HS-5 (cell line): ENCODE measurements around the gene NDUFB10.

ENCODE experiments used
- DNase-seq: peaks from one replicate; pipeline ENCODE4 v3.0.0-alpha.2; 2012; ENCODE audit warnings: low read depth

NDUFB10 gene

DNA sequence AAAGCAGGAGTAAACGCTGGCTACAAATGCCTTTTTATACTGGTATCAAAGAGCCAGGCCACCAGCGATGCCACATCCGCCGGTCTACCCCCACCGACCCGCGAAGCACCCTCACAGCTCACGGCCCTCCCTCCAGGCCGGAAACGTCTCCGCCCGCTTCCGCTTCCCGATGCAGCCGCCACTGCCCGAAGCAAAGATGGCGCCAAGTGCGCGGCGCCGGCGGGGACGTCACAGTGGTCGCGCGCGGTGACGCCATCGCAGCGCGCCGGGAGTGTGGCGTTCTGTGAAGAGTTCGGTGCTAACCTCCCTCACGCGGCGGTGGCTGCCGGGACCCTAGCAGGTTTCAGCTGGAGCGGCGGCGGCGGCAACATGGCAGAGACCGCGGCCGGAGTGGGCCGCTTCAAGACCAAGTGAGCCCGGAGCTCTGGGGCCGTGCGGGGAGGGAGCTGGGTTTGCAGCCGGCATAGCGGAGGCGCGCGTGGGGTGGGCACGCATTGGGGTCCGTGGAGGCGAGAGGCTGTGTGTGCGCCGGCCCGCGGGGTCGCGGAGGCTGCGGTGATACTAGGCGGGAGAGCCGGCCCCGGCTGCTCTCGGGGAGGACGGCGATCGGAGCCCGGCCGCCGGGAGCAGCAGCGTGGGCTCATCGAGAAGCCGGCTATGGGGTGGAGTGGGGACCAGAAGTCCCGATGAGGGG, 12.6 kb downstream of the NDUFB10 start, which contains the start of gene TBL3:
TBL3 (plus strand) TSS at position 258 of the 694 bp plus-strand sequence; CDS start at position 370, 112 bp downstream.
- DNase-seq, result peak; percentile 67

DNA sequence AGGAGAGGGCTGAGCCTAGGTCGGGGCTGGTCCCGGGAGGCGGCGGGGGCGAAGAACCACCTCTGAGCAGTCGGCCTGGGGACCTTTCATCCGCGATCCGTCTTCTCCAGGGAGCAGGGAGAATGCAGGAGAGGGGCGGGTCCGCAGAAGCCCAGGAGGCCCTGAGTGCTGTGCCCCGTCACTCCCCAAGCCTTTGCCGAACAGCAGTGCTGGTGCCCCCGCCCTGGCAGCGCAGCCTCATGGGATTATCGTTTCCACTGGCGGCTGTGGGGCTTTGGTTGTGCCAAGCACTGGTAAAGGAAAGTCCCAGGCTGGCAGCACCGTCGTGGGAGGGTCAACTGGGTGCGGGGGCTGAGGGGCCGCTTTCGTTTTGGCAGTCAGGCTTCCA, 13.1 kb downstream of the NDUFB10 start:
- no peak for DNase-seq

- DNase-seq, result no peak
Observed at GRCh38 chr16:1973461-1974156, 14.3 kb downstream of the NDUFB10 start.

DNA sequence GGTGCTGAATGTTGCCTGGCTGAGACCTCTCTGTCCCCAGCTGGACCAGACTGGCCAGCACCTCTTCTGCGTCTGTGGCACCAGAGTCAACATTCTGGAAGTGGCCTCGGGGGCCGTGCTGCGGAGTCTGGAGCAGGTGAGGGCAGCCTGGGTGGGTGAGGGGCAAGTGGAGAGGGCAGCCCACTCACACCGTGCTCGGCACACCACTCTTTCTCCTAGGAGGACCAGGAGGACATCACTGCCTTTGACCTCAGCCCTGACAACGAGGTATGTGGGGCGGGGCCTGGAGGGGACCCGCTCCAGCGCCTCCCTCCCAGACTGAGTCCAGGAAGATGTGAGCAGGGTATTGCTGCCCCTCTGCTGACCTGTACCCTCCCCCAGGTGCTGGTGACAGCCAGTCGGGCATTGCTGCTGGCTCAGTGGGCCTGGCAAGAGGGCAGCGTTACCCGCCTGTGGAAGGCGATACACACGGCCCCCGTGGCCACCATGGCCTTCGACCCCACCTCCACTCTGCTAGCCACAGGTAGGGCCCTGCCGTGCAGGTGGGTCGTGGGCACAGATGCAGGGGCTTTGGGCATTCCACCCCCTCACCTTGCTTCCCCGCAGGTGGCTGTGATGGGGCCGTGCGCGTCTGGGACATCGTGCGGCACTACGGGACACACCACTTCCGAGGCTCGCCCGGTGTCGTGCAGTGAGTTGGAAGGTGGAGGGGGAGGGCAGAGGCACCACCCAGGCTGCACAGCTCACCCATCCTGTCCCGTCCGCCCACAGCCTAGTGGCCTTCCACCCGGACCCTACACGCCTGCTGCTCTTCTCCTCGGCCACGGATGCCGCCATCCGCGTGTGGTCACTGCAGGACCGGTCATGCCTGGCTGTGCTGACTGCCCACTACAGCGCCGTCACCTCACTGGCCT, 15.1 kb downstream of the NDUFB10 start:
- no peak for DNase-seq

DNA sequence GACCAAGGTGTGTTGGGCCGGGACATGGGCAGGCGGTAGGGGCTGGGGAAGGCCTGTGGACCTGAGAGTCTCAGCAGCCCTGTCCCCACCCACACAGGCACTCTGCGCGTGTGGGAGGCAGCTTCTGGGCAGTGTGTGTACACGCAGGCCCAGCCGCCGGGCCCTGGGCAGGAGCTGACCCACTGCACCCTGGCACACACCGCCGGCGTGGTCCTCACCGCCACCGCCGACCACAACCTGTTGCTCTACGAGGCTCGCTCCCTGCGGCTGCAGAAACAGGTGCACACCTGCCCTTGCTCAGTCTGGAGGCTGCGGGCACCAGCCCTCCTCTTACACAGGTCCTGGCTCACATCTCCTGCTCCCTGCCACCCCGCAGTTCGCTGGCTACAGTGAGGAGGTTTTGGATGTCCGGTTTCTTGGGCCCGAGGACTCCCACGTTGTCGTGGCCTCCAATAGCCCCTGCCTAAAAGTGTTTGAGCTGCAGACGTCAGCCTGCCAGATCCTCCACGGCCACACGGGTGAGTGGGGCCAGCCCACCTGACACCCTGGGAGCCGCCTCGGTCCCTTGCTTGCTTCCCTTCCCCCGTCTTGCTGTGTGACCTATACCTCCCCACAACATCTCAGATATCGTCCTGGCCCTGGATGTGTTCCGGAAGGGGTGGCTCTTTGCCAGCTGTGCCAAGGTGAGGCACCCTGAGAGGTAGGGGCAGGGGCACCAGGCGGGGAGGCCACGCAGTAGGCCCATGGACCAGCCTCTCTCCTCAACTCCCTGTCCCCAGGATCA, 16.3 kb downstream of the NDUFB10 start:
- no peak for DNase-seq

DNA sequence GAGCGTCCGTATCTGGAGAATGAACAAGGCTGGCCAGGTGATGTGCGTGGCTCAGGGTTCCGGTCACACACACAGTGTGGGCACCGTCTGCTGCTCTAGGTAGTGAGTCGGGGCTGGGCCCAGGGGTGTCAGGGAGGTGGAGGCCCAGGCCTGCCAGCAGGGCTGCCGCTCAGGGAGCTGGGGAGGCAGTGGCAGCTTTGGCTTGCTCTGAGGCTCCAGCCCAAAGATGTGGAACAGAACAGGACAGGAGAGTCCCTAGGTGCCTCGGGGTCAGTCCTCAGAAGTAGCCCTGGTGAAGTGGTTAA, 16.8 kb downstream of the NDUFB10 start:
- no peak for DNase-seq

DNA sequence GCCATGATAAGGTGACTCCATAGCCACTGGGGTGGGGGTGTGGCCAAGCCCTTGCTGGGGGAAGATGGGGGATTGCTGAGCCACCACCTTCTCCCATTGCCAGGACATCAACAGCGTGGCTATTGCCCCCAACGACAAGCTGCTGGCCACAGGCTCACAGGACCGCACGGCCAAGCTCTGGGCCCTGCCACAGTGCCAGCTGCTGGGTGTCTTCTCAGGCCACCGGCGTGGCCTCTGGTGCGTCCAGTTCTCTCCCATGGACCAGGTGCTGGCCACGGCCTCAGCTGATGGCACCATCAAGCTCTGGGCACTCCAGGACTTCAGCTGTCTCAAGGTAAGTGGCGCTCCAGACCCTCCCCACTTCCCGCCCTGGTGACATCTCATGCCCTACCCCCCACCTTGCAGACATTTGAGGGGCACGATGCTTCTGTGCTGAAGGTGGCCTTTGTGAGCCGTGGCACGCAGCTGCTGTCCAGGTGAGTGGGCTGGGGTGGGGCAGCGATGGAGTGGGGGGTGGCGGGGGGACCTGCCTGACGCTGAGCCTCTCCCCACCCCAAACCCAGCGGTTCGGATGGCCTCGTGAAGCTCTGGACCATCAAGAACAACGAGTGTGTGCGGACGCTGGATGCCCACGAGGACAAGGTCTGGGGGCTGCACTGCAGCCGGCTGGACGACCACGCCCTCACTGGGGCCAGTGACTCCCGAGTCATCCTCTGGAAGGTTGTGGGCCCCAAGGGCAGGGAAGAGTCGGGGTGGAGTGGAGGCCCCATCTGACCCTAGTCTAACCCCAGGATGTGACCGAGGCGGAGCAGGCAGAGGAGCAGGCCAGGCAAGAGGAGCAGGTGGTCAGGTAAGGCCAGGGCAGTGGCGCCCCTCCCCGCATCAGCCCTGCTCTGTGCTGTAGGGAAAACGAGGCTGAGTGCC, 17.9 kb downstream of the NDUFB10 start:
- DNase-seq, result no peak

DNA sequence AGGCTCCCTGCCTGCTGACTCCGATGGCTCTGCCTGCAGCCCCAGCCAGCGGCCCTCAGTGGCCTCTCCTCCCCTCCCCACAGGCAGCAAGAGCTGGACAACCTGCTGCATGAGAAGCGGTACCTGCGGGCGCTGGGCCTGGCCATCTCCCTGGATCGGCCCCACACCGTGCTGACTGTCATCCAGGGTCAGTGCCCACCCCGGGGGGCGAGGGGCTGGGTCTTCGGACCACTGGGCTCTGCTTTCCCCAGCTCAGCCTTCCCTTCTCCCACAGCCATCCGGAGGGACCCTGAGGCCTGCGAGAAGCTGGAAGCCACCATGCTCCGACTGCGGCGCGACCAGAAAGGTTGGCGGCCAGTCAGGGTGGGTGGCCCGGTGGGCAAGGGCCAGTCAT, 18.5 kb downstream of the NDUFB10 start:
- no peak for DNase-seq

- DNase-seq, result no peak
Observed at GRCh38 chr16:1978476-1979120, 19.3 kb downstream of the NDUFB10 start.

- DNase-seq, result no peak
Observed at GRCh38 chr16:1979271-1980029, 20.1 kb downstream of the NDUFB10 start.

DNA sequence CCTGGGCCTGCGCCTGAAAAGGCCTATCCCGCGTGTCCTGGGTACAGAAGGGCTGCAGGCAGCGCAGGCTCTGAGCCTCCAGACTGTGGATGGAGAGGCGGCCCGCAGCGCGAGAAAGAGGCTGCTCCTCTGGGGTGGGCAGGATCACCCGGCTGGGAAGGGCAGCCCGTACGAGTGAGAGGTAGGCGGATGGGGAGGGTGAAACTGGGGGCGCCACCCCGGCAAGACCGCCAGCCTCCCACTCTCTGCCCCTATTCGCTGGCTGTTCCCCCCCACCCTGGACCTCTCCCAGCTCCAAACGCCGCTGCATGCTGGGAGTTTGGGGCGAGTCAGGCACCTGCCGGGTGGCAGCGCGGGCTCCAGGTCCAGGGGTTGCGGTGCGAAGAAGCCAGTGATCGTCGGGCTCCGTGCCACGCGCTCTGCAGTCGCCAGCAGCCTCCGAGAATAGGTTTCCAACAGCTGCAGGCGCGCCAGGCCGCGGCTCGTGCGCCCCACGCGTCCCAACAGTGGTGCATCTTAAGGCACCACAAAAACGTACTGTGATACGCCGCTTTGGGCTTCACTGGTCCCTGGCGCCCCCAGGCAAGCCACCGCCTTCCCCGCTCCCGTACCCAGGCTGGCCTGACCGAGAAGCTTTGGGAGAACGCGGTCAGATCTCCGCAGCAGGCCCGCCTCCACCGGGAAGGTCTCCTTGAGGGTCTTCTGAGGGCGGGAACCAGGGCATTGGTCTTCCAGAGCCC, 20.9 kb downstream of the NDUFB10 start:
- DNase-seq, result no peak

GRCh38 chr16:1980770-1981087, 21.4 kb downstream of the NDUFB10 start:
- DNase-seq, result no peak

DNA sequence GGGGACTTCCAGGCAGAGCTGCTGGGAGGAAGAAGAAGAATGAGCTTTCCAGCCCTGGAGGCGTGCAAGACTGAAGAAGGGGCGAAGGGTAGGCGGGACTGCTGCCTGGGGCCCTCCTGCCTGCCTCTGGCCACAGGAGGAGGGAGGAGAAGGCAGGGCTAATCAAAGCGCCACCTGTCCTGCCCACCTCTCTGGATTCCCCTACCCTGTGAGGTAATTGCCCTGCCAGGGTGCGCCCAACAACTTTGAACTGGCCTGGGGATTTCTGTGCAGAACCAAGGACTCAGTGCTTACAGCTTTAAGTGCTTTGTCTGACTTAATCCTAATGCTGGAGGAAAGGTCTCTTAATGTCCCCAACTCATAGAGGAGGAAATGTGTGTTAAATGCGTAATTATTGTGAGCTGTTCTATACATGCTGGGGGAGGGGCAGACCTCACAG, 22.1 kb downstream of the NDUFB10 start, which contains the start of gene NOXO1:
NOXO1 (minus strand) TSS at position 72 of the 439 bp plus-strand sequence. CDS start 290 bp downstream, outside the sequence.
- DNase-seq, result no peak

- DNase-seq, result no peak
Observed at GRCh38 chr16:1982013-1982433, 22.7 kb downstream of the NDUFB10 start.

DNA sequence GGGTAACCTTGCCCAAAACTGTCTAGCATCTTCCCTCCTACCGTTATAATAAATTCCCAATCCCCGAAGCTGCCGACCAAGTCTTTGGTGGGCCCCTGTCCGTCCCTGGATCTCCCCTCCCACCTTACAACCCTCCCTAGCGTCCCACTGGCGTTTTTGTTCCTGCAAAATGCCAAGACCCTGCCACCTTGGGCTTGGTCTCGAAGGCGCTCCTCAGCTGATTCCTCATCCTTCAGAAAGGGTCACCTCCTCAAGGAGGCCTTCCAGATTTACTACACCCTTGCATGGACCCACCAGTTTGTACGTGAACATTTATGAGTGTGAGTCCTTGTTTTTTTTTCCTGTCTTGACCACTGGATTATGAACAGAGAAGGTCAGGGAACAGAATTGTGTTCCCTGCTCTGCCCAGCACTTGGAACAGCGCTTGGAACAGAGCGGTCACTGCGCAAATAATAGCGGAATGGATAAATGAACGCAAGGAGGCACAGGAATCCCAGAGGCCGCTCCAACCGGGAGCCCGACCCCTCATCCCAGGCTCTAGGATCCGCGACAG, 23.7 kb downstream of the NDUFB10 start:
- no peak for DNase-seq

DNA sequence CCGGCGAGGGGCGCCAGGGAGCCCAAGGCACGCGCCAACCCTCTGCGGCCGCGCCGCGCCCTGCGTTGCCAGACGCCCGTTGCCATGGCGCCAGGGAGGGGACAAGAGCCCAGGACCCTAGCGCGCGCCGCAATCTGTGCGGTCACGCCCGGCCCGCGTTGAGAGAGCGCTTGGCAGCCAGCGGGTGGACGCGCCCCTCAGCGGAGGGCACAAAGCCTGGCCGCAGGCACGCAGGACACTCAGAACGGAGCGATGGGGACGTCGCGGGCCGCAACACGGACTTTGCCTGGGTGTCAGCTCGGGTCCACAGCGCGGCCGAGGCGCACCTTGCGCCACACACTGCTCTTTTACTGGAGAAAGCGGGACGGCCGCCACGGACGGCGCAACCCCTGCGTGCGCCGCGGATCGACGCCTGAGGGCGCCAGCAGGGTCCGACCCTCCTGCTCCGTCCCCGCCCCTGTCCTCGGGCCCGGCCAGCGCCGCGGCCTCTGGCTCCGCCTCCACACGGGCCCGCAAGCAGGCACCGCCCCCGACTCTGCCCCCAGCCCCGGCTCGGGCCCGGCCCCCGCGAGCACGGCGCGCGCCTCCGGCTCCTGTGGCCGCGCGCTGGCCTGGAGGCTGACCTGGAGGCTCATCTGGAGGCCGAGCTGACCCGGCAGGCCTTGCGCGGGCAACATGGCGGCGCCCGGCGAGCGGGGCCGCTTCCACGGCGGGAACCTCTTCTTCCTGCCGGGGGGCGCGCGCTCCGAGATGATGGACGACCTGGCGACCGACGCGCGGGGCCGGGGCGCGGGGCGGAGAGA, 24.4 kb downstream of the NDUFB10 start, which contains the start of gene GFER:
GFER (plus strand) TSS at position 650 of the 803 bp plus-strand sequence; CDS start at position 676, 26 bp downstream.
- DNase-seq, result peak; percentile 38
